Measurements from ENCODE around the gene RPS21. TPM values are rescaled to one million over a fixed set of nuclear protein-coding genes. Genes with fewer than 3 reads are reported as not detected.

RPS21 gene
- polyA plus RNA-seq, 3 donors from 2014 or later = 743 to 1,716 (median 1,008) TPM

GRCh38 chr20:62388839-62389600, 2.1 kb downstream of the RPS21 start:
- H3K4me1 Mint-ChIP-seq = peaks cover 32 to 37% of the 10 kb centered on the region in 2 donors
- H3K9me3 Mint-ChIP-seq = no peaks in the 10 kb centered on the region
- no peaks in the 10 kb centered on the region for H3K36me3 Mint-ChIP-seq
- H3K27ac Mint-ChIP-seq = peak overlapping the region; percentile 57 to 82 (median 70)
- H3K4me3 Mint-ChIP-seq = peak overlapping the region; percentile 55 to 90 (median 89)
- DNase-seq = no peak
- H3K27me3 Mint-ChIP-seq (ENCODE audit: low read depth in 3 of 3) = peaks cover 3 to 7% (median 3%) of the 10 kb centered on the region in 3 donors

- Mint-ChIP-seq H3K4me3 (no peak overlapping the region), H3K36me3 (no peaks in the 10 kb centered on the region), H3K27ac (no peak overlapping the region), H3K4me1 (peaks cover 32 to 37% of the 10 kb centered on the region in 2 donors), H3K9me3 (no peaks in the 10 kb centered on the region), H3K27me3 (ENCODE audit: low read depth in 3 of 3) (peaks cover 3 to 7% (median 5%) of the 10 kb centered on the region in 3 donors)
- no peak for DNase-seq
Measured at GRCh38 chr20:62389601-62390087, 2.7 kb downstream of the RPS21 start.

- no peak overlapping the region for H3K27ac Mint-ChIP-seq
- H3K9me3 Mint-ChIP-seq = no peaks in the 10 kb centered on the region
- DNase-seq = no peak
- H3K36me3 Mint-ChIP-seq = no peaks in the 10 kb centered on the region
- peak overlapping the region in 1 of 5 donors; percentile 13 for H3K4me3 Mint-ChIP-seq
- H3K4me1 Mint-ChIP-seq = peaks cover 26 to 32% of the 10 kb centered on the region in 2 donors
- peaks cover 3 to 7% (median 5%) of the 10 kb centered on the region in 3 donors for H3K27me3 Mint-ChIP-seq (ENCODE audit: low read depth in 3 of 3)
Measured at GRCh38 chr20:62390317-62391164, 3.6 kb downstream of the RPS21 start.

DNA sequence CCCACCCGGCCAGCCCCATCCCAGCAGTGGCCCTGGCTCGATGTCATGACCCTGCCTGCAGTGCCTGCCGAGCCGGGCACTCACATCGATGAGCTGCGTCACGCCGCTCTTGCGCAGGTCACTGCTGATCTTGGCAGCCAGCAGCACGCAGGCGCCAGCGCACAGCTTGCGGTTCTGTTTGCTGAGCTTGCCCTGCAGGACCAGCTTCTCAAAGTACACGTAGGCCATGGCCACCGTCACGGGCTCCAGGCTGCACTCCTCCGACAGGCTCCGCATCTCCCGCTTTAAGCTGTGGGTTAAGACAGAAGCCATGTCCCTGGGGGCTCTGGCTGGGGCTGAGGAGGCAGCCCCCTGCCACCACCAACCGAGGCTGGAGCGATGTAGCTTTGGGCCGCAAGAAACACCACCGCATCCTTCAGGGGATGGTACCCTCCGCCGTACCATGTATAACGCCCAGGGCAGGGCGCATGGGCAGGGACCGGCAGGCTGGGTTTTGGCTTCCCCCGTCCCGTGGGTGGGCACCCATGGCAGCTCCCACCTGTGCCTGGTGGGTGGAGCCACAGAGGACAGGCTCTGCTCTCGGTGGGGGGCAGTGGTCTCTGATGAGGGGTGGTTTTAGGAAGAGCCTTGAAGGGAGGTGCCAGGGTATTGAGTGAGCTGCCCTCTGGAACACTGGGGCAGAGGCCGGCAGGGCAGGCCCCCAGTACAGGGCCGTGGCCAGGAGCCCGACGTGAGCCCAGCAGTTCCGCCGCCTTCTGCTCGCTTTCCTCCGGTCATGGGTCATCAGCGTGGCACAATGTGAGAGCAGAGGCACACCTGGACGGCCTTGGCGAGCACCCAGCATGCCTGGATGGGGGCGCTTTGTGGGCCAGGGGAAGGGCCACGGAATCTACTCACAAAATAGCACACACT, 4.5 kb downstream of the RPS21 start:
- DNase-seq = no peak
- Mint-ChIP-seq H3K9me3 (no peaks in the 10 kb centered on the region), H3K27ac (no peak overlapping the region), H3K27me3 (ENCODE audit: low read depth in 3 of 3) (peaks cover 2 to 7% (median 3%) of the 10 kb centered on the region in 3 donors), H3K4me1 (peaks cover 17 to 23% of the 10 kb centered on the region in 2 donors), H3K36me3 (no peaks in the 10 kb centered on the region), H3K4me3 (no peak overlapping the region)

DNA sequence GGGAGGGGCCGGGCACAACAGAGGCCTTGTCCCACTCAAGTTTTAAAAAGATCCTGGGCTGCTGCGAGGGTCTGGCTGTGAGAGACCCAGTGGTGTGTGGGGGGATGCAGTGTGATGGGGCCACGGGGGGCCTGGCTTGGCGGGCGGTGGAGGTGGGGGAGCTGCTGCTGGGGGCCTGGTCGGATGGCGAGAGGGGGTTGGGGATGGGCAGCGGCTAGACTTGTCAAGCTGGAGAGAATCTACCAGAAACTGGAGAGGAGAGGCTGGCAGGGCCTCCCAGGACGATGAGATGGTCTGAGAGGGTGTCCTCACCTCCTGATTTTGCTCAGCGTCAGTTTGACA, 5.1 kb downstream of the RPS21 start:
- H3K27me3 Mint-ChIP-seq (ENCODE audit: low read depth in 3 of 3) = peaks cover 2 to 4% (median 3%) of the 10 kb centered on the region in 3 donors
- H3K9me3 Mint-ChIP-seq = no peaks in the 10 kb centered on the region
- H3K36me3 Mint-ChIP-seq = no peaks in the 10 kb centered on the region
- H3K27ac Mint-ChIP-seq = no peak overlapping the region
- DNase-seq = no peak
- H3K4me3 Mint-ChIP-seq = no peak overlapping the region
- peaks cover 17 to 23% of the 10 kb centered on the region in 2 donors for H3K4me1 Mint-ChIP-seq

GRCh38 chr20:62392621-62393334, 5.9 kb downstream of the RPS21 start:
- Mint-ChIP-seq H3K9me3 (no peaks in the 10 kb centered on the region), H3K4me3 (no peak overlapping the region)

GRCh38 chr20:62393335-62393665, 6.4 kb downstream of the RPS21 start:
- no peak for DNase-seq
- no peaks in the 10 kb centered on the region for H3K36me3 Mint-ChIP-seq
- H3K9me3 Mint-ChIP-seq = no peaks in the 10 kb centered on the region
- no peak overlapping the region for H3K27ac Mint-ChIP-seq
- H3K4me3 Mint-ChIP-seq = no peak overlapping the region
- H3K27me3 Mint-ChIP-seq (ENCODE audit: low read depth in 3 of 3) = peaks cover 3 to 6% (median 6%) of the 10 kb centered on the region in 3 donors
- peaks cover 6 to 14% of the 10 kb centered on the region in 2 donors for H3K4me1 Mint-ChIP-seq

More at GRCh38 chr20:62392621-62393334, 5.9 kb downstream of the RPS21 start:
- Mint-ChIP-seq H3K27ac (no peak overlapping the region), H3K36me3 (no peaks in the 10 kb centered on the region), H3K27me3 (ENCODE audit: low read depth in 3 of 3) (peaks cover 3% of the 10 kb centered on the region in 3 donors), H3K4me1 (peaks cover 11 to 17% of the 10 kb centered on the region in 2 donors)
- DNase-seq = no peak

GRCh38 chr20:62393830-62394229, 6.9 kb downstream of the RPS21 start:
- Mint-ChIP-seq H3K9me3 (no peaks in the 10 kb centered on the region), H3K4me1 (peaks cover under 1 to 10% of the 10 kb centered on the region in 2 donors)

DNA sequence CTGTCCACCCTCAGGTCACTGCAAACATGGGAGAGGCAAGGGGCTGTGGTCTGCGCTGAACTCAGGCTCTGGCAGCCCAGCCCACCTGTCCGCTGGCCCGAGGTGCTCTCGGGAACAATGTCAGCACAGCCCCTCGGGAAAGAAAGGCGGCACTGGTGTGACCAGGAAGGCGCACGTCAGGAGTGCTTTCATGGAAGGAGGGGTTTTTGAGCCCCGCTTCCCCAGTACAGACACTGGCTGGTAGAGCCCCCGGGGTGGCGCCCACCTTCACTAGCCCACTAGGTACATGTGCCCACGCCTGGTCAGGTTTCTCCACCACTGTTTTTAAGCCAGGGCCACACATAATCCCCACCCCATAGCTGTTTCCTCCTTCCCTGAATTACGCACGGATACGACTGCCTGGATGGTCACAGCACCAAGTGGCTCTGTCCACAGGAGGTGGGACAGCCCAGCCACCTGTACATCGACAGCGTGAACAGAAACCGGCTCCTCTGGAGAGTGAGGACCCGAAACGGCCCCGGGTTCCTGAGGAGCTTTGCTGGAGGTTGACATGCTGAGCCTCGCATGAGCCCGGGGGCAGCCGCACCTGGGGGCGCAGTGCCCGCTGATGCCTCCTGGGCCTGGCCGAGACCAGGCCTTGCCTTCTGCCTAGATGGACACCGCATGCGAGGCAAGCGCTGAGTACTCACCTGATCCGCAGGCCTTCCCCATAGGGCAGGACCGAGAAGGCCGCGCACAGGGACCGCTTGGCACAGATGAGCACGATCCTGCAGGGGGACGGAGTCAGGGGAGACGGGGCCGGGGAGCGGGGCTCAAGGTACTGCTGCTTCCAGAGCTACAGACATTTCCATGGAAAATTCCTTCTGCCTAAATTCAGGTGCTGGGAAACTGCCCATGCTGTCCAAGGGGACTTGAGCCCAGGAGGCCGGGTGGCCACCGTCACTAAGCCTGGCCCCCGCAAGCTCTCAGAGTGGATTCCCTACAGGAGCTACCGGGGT, 7.6 kb downstream of the RPS21 start:
- Mint-ChIP-seq H3K36me3 (no peaks in the 10 kb centered on the region), H3K27ac (no peak overlapping the region), H3K9me3 (no peaks in the 10 kb centered on the region), H3K4me3 (no peak overlapping the region), H3K27me3 (ENCODE audit: low read depth in 3 of 3) (peaks cover 3 to 6% (median 6%) of the 10 kb centered on the region in 3 donors), H3K4me1 (peaks cover 0 to 4% of the 10 kb centered on the region in 2 donors)
- DNase-seq = no peak

More at GRCh38 chr20:62393830-62394229, 6.9 kb downstream of the RPS21 start:
- Mint-ChIP-seq H3K27me3 (ENCODE audit: low read depth in 3 of 3) (peaks cover 3 to 6% (median 6%) of the 10 kb centered on the region in 3 donors), H3K27ac (no peak overlapping the region), H3K4me3 (no peak overlapping the region), H3K36me3 (no peaks in the 10 kb centered on the region)
- no peak for DNase-seq

DNA sequence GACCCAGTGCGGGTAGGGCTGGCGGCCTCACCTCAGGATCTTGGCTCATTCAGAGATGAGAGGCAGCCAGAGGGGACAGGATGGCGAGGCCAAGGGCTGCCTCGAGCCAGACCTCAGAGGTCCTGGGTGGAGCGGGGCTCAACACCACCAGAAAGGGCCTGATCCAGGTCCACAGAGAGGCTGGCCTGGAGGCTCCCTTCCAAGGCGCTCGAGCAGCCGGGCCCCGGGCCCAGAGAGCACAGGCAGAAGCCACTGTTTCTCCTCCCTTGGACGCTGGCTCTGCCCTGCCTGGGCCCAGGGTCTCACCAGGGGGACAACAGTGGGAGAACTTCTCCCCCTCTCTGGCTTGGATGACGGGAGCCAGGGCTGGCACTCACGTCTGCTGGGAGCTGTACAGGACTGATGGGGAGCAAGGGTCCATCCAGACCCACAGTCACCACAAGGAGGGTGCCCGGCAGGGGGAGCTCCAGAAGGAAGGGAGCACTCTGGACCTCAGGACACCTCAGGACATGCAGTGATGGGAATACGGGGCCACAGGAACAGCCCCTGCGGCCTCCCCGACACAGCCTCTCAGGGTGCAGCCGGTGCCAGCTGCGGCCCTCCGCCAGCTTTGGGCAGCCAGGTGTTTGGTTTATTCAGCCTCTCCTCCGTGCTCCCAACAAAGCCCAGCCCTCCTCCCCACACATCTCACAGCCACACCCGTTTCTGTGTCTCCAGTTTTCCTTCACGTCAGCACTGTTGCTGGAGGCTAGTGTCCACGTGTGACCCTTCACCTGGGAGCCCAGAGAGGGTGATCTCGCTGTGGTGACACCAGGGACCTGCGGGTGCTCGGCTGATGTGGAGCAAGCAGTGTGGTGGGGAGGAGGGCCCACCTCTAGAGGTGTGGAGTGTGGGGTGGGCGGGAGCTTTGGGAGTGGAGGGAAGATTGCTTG, 8.7 kb downstream of the RPS21 start:
- Mint-ChIP-seq H3K9me3 (no peaks in the 10 kb centered on the region), H3K27me3 (ENCODE audit: low read depth in 3 of 3) (peaks cover 3 to 6% (median 4%) of the 10 kb centered on the region in 3 donors), H3K4me1 (peaks cover 0 to 2% of the 10 kb centered on the region in 2 donors), H3K27ac (no peak overlapping the region), H3K4me3 (no peak overlapping the region), H3K36me3 (no peaks in the 10 kb centered on the region)
- DNase-seq = no peak

Data from immature natural killer cell (primary cell).